TTC549 (cell line): ENCODE measurements around the gene ZNF513.
"Not testable (repeated sequence)": the region's sequence is repeated elsewhere in the genome, so short reads cannot be mapped to it uniquely, and the experiment has no call there.

Experiments used
- FAIRE-seq: peaks from 2 replicates; lab custom pipeline; 2012; peaks lifted over from hg19 to GRCh38; lab: Jason Lieb, UNC

ZNF513 gene

GRCh38 chr2:27356056-27356381 is 24.5 kb downstream of the ZNF513 start:
- no peak for FAIRE-seq

- no peak for FAIRE-seq
Observed at GRCh38 chr2:27354597-27354927, 26.0 kb downstream of the ZNF513 start.

GRCh38 chr2:27353762-27354596 is 26.6 kb downstream of the ZNF513 start:
- FAIRE-seq = no peak

GRCh38 chr2:27353386-27353761 is 27.2 kb downstream of the ZNF513 start:
- FAIRE-seq = not testable (repeated sequence)

GRCh38 chr2:27351802-27352598 is 28.5 kb downstream of the ZNF513 start:
- FAIRE-seq = no peak

GRCh38 chr2:27350106-27350693 is 30.3 kb downstream of the ZNF513 start:
- no peak for FAIRE-seq

- FAIRE-seq = no peak
Observed at GRCh38 chr2:27347641-27348040, 32.9 kb downstream of the ZNF513 start.

- FAIRE-seq = no peak
Observed at GRCh38 chr2:27336173-27336572, 44.4 kb downstream of the ZNF513 start.

GRCh38 chr2:27335311-27335710 is 45.2 kb downstream of the ZNF513 start:
- no peak for FAIRE-seq
